HL-60 (cell line): Measurements from ENCODE around the gene FILIP1L.
A peak's percentile ranks its signal among the peaks of the same experiment; 100 is the strongest.

Source experiments
- GABPA ChIP-seq: IDR thresholded peaks from 2 replicates; pipeline ENCODE4 v1.6.1; 2012; ENCODE audit warnings: low read depth
- POLR2AphosphoS5 ChIP-seq: IDR thresholded peaks from 2 replicates; pipeline ENCODE4 v1.6.1; 2012; ENCODE audit warnings: low read depth
- SPI1 ChIP-seq: IDR thresholded peaks from 2 replicates; pipeline ENCODE4 v1.6.1; 2012; ENCODE audit warnings: low read depth, mild to moderate bottlenecking, borderline replicate concordance
- TF ChIP-seq, protein P1 (sequence below): IDR thresholded peaks from one replicate; pipeline ENCODE4 v1.5.1; 2011; ENCODE audit warnings: low read length, control low read depth, inconsistent platforms; ENCODE audit not compliant: insufficient read depth
- TF ChIP-seq, protein P2 (sequence below): IDR thresholded peaks from 2 replicates; pipeline ENCODE4 v1.6.1; 2012; ENCODE audit warnings: low read depth; ENCODE audit not compliant: insufficient replicate concordance

DNA sequence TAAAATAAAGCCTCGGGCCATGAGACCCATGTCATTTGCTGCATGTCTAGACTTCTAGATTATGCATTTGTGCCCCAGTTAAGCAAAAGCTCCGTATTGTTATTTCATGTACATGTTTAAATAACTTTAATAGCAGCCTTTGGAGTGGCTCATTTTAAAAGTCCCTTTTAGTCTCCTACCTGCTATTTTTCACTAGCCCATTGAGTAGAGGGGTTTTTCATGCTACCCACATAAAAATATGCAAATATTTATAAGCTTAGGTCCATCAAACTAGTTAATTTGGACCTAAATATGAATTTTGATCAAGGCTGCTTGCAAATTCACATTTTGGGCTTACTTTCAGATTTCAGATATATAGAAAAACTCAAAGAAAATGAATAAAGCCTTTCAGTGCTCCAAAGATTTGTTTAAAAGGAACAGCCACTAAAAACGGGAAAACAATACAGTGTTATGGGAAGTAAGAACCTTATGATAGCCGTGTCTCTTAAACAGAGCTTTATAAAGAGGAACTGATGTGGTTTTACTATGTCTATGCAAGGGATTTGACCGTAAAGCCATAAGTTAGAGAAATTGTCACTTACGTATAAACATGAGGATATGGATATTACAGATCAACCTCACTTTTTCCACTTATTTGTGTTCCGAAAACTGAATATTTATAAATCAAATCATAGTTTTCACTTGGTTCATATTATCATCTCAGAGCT is 30.0 kb downstream of the FILIP1L start:
- TF ChIP-seq POLR2AphosphoS5 (no peak), GABPA (no peak), SPI1 (peak; percentile 97)
- TF ChIP-seq, protein P1, sequence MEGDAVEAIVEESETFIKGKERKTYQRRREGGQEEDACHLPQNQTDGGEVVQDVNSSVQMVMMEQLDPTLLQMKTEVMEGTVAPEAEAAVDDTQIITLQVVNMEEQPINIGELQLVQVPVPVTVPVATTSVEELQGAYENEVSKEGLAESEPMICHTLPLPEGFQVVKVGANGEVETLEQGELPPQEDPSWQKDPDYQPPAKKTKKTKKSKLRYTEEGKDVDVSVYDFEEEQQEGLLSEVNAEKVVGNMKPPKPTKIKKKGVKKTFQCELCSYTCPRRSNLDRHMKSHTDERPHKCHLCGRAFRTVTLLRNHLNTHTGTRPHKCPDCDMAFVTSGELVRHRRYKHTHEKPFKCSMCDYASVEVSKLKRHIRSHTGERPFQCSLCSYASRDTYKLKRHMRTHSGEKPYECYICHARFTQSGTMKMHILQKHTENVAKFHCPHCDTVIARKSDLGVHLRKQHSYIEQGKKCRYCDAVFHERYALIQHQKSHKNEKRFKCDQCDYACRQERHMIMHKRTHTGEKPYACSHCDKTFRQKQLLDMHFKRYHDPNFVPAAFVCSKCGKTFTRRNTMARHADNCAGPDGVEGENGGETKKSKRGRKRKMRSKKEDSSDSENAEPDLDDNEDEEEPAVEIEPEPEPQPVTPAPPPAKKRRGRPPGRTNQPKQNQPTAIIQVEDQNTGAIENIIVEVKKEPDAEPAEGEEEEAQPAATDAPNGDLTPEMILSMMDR, result no peak
- TF ChIP-seq, protein P2, sequence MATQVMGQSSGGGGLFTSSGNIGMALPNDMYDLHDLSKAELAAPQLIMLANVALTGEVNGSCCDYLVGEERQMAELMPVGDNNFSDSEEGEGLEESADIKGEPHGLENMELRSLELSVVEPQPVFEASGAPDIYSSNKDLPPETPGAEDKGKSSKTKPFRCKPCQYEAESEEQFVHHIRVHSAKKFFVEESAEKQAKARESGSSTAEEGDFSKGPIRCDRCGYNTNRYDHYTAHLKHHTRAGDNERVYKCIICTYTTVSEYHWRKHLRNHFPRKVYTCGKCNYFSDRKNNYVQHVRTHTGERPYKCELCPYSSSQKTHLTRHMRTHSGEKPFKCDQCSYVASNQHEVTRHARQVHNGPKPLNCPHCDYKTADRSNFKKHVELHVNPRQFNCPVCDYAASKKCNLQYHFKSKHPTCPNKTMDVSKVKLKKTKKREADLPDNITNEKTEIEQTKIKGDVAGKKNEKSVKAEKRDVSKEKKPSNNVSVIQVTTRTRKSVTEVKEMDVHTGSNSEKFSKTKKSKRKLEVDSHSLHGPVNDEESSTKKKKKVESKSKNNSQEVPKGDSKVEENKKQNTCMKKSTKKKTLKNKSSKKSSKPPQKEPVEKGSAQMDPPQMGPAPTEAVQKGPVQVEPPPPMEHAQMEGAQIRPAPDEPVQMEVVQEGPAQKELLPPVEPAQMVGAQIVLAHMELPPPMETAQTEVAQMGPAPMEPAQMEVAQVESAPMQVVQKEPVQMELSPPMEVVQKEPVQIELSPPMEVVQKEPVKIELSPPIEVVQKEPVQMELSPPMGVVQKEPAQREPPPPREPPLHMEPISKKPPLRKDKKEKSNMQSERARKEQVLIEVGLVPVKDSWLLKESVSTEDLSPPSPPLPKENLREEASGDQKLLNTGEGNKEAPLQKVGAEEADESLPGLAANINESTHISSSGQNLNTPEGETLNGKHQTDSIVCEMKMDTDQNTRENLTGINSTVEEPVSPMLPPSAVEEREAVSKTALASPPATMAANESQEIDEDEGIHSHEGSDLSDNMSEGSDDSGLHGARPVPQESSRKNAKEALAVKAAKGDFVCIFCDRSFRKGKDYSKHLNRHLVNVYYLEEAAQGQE, result no peak
